GM23338 (cell line): ENCODE data around the gene ATP12A. TPM values are rescaled to one million over a fixed set of nuclear protein-coding genes. Genes with fewer than 3 reads are reported as not detected.

ENCODE experiments used
- ATAC-seq: fragments of 200-7000 bp; cut with Tn5 transposase; 3 replicates; pipeline ENCODE4 v1.9.1; 2020
- DNase-seq: peaks from one replicate; pipeline ENCODE4 v3.0.0-alpha.2; 2015; ENCODE audit warnings: low spot score
- H2AFZ ChIP-seq: fragments of 200-600 bp; sonication (generic); 2 replicates; pipeline ENCODE4 v1.8.0; 2016; ENCODE audit warnings: antibody characterized with exemption, mild to moderate bottlenecking, moderate library complexity
- H3F3A ChIP-seq: fragments of 200-600 bp; sonication (generic); replicated peaks from 2 replicates; pipeline ENCODE4 v1.8.0; 2017; ENCODE audit warnings: antibody characterized with exemption, mixed run types, low read depth
- H3K27ac ChIP-seq: fragments of 200-600 bp; sonication (generic); 2 replicates; pipeline ENCODE4 v1.6.1; 2016; ENCODE audit warnings: low read depth
- H3K27me3 ChIP-seq: fragments of 200-600 bp; sonication (generic); 2 replicates; pipeline ENCODE4 v1.8.0; 2016; ENCODE audit warnings: mild to moderate bottlenecking, mixed run types, moderate library complexity; ENCODE audit not compliant: insufficient read depth
- H3K36me3 ChIP-seq: fragments of 200-600 bp; sonication (generic); 2 replicates; pipeline ENCODE4 v1.8.0; 2016; ENCODE audit warnings: mild to moderate bottlenecking; ENCODE audit not compliant: insufficient read depth
- H3K4me1 ChIP-seq: fragments of 200-600 bp; sonication (generic); 2 replicates; pipeline ENCODE4 v1.8.0; 2016; ENCODE audit warnings: mild to moderate bottlenecking, moderate library complexity; ENCODE audit not compliant: insufficient read depth
- H3K4me2 ChIP-seq: fragments of 200-600 bp; sonication (generic); 2 replicates; pipeline ENCODE4 v1.7.1; 2017; ENCODE audit warnings: mixed run types
- H3K4me3 ChIP-seq: fragments of 200-600 bp; sonication (generic); 2 replicates; pipeline ENCODE4 v1.6.1; 2016; ENCODE audit warnings: mixed run types
- H3K79me2 ChIP-seq: fragments of 200-600 bp; sonication (generic); replicated peaks from 2 replicates; pipeline ENCODE4 v1.8.0; 2017; ENCODE audit warnings: mild to moderate bottlenecking; ENCODE audit not compliant: insufficient read depth
- H3K9me2 ChIP-seq: fragments of 200-600 bp; sonication (generic); 2 replicates; pipeline ENCODE4 v1.8.0; 2017; ENCODE audit not compliant: insufficient read depth
- H4K20me1 ChIP-seq: fragments of 200-600 bp; sonication (generic); replicated peaks from 2 replicates; pipeline ENCODE4 v1.8.0; 2017; ENCODE audit warnings: mild to moderate bottlenecking; ENCODE audit not compliant: insufficient read depth
- H3K27ac Mint-ChIP-seq: 2 replicates; pipeline ENCODE4 v1.8.0; 2020; ENCODE audit warnings: inconsistent platforms, mild to moderate bottlenecking, moderate library complexity, mixed read lengths
- H3K27me3 Mint-ChIP-seq: 3 replicates; pipeline ENCODE4 v1.8.0; 2022; ENCODE audit warnings: low read depth, mild to moderate bottlenecking, moderate library complexity, mixed read lengths, inconsistent platforms; ENCODE audit not compliant: insufficient read depth, poor library complexity
- H3K36me3 Mint-ChIP-seq: 3 replicates; pipeline ENCODE4 v1.8.0; 2021; ENCODE audit warnings: low read depth, mild to moderate bottlenecking, inconsistent platforms, moderate library complexity, mixed read lengths
- H3K4me1 Mint-ChIP-seq: 3 replicates; pipeline ENCODE4 v1.8.0; 2020; ENCODE audit warnings: mild to moderate bottlenecking, inconsistent platforms, mixed read lengths
- H3K4me3 Mint-ChIP-seq: 3 replicates; pipeline ENCODE4 v1.8.0; 2021; ENCODE audit warnings: moderate library complexity, mild to moderate bottlenecking, inconsistent platforms, mixed read lengths
- H3K9me3 Mint-ChIP-seq: 3 replicates; pipeline ENCODE4 v1.8.0; 2020; ENCODE audit warnings: moderate library complexity, mild to moderate bottlenecking, inconsistent platforms, mixed read lengths
- CREB1 ChIP-seq: fragments of 250-450 bp; sonication (Bioruptor Pico); IDR thresholded peaks from 2 replicates; pipeline ENCODE4 v1.5.0; 2020; ENCODE audit warnings: low read depth, mild to moderate bottlenecking, moderate library complexity
- CTCF ChIP-seq, 2 experiments: fragments of 200-600 bp in 1 of 2; sonication (generic) in 1 of 2; conservative IDR thresholded peaks; 2 replicates each; pipeline versions ENCODE4 v1.5.1 to v1.6.1; 2016 to 2017; ENCODE audit warnings: antibody characterized with exemption in 2 of 2, low read depth in 2 of 2, mild to moderate bottlenecking in 2 of 2, moderate library complexity in 1 of 2
- ETS1 ChIP-seq: IDR thresholded peaks from 2 replicates; pipeline ENCODE4 v1.6.1; 2016; ENCODE audit warnings: antibody characterized with exemption
- EZH2phosphoT487 ChIP-seq: fragments of 200-600 bp; sonication (generic); IDR thresholded peaks from one replicate; pipeline ENCODE4 v1.8.1; 2018; ENCODE audit warnings: antibody characterized with exemption; ENCODE audit not compliant: unreplicated experiment
- JUNB ChIP-seq: IDR thresholded peaks from one replicate; pipeline ENCODE4 v1.6.1; 2016; ENCODE audit warnings: antibody characterized with exemption; ENCODE audit not compliant: unreplicated experiment
- REST ChIP-seq: IDR thresholded peaks from one replicate; pipeline ENCODE4 v1.6.1; 2018; ENCODE audit warnings: antibody characterized with exemption; ENCODE audit not compliant: unreplicated experiment
- STAT1 ChIP-seq: IDR thresholded peaks from one replicate; pipeline ENCODE4 v1.6.1; 2016; ENCODE audit warnings: antibody characterized with exemption; ENCODE audit not compliant: unreplicated experiment
- ZNF331 ChIP-seq: fragments of 250-450 bp; sonication (Bioruptor Pico); IDR thresholded peaks from 2 replicates; pipeline ENCODE4 v1.5.0; 2020; ENCODE audit warnings: low read depth, mild to moderate bottlenecking, moderate library complexity
- ZNF462 ChIP-seq: fragments of 250-450 bp; sonication (Bioruptor Pico); IDR thresholded peaks from 2 replicates; pipeline ENCODE4 v1.5.0; 2020; ENCODE audit warnings: mild to moderate bottlenecking, moderate library complexity
- polyA plus RNA-seq: library from polyadenylated mRNA; unstranded; fragments of >200 nt; fragmentation: Nextera tagmentation; extraction: Ambion mirVana; gene quantifications from 2 replicates; pipeline ENCODE4 v1.2.1, GENCODE V29; 2016
- total RNA-seq: library from RNA; depleted of rRNA; stranded (reverse); fragments of >200 nt; shearing (Covaris generic); gene quantifications from 2 replicates; pipeline ENCODE4 v1.2.3, GENCODE V29; 2014

The ATP12A gene
- total and polyA plus RNA-seq, 2 experiments from 2014 or later: 0.40 to 1.0 TPM

- Mint-ChIP-seq H3K27me3 (peaks cover 5% of the 10 kb centered on the region), H3K4me3 (no peak overlapping the region), H3K4me1 (peaks cover 2% of the 10 kb centered on the region), H3K27ac (no peak overlapping the region), H3K9me3 (peaks cover 5% of the 10 kb centered on the region; the same call in 1 of the 3 replicates), H3K36me3 (no peaks in the 10 kb centered on the region; the same call in 2 of the 3 replicates)
- Histone ChIP-seq H3K4me1 (no peaks in the 10 kb centered on the region), H2AFZ (no peak overlapping the region), H3K79me2 (no peaks in the 10 kb centered on the region), H4K20me1 (no peaks in the 10 kb centered on the region), H3K9me2 (peaks cover 7% of the 10 kb centered on the region; the same call in 1 of the 2 replicates), H3K4me3 (no peak overlapping the region), H3K27ac (no peak overlapping the region), H3F3A (no peaks in the 10 kb centered on the region), H3K27me3 (no peaks in the 10 kb centered on the region), H3K4me2 (no peak overlapping the region), H3K36me3 (no peaks in the 10 kb centered on the region)
- no peak for DNase-seq
- TF ChIP-seq CREB1 (CRISPR knock-in tag): no peak
- ATAC-seq: no peak
These were observed 36.2 kb upstream of the ATP12A start for GRCh38 chr13:24644036-24644435.

GRCh38 chr13:24648271-24648670 lies 31.9 kb upstream of the ATP12A start:
- no peak overlapping the region for H3K4me3 Mint-ChIP-seq
- peaks cover 7% of the 10 kb centered on the region for H3K4me1 Mint-ChIP-seq
- peaks cover 5% of the 10 kb centered on the region; the same call in 1 of the 3 replicates for H3K9me3 Mint-ChIP-seq
- ATAC-seq (no peak), DNase-seq (no peak)
- no peak overlapping the region for H3K27ac Mint-ChIP-seq
- H4K20me1 ChIP-seq: no peaks in the 10 kb centered on the region
- no peaks in the 10 kb centered on the region; the same call in 1 of the 2 replicates for H3K36me3 ChIP-seq
- no peak overlapping the region for H3K4me3 ChIP-seq
- H3F3A ChIP-seq: no peaks in the 10 kb centered on the region
- H3K4me2 ChIP-seq: no peak overlapping the region
- no peak overlapping the region for H2AFZ ChIP-seq
- H3K4me1 ChIP-seq: no peaks in the 10 kb centered on the region
- H3K79me2 ChIP-seq: no peaks in the 10 kb centered on the region
- H3K27me3 ChIP-seq: no peaks in the 10 kb centered on the region
- H3K27ac ChIP-seq: no peak overlapping the region
- peaks cover 7% of the 10 kb centered on the region; the same call in 1 of the 2 replicates for H3K9me2 ChIP-seq
- peaks cover 7% of the 10 kb centered on the region for H3K27me3 Mint-ChIP-seq
- no peaks in the 10 kb centered on the region; the same call in 2 of the 3 replicates for H3K36me3 Mint-ChIP-seq
- no peak for TF ChIP-seq CREB1 (CRISPR knock-in tag)
- no peak for TF ChIP-seq ZNF331 (CRISPR knock-in tag)
- no peak for TF ChIP-seq EZH2phosphoT487
- TF ChIP-seq STAT1: no peak
- TF ChIP-seq ETS1: no peak
- no peak for TF ChIP-seq CTCF (conservative IDR thresholded peaks at IDR 0.05; ENCODE audit: low read depth in 2 of 2)
- no peak for TF ChIP-seq ZNF462 (CRISPR knock-in tag)
- TF ChIP-seq JUNB: no peak
- no peak for TF ChIP-seq REST
